ENCODE results near the gene SH3GL3. TPM values are rescaled to one million over a fixed set of nuclear protein-coding genes. Genes with fewer than 3 reads are reported as not detected.

SH3GL3 gene
- total RNA-seq, 4 donors from 2014 or later = 0.84 to 1.1 (median 0.97) TPM; not detected in 1

DNA sequence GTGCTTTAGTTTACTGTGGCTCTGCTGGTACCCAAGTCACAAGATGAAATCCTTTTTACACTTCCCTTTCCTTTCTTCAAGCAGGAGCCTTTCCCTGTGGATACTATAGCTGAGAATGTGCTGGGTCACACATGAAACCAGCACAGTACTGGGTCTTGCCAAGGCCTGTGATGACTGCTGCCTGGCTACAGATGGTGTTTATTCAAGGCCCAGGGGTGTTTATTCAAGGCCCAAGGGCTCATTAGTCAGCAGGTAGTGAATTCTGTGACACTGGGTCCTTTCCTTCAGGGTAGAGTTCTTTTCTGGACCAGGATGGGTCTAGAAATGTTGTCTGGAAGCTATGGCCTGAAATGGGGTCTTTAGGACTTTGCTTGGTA is 99.4 kb downstream of the SH3GL3 start:
- TF ChIP-seq, protein P1, sequence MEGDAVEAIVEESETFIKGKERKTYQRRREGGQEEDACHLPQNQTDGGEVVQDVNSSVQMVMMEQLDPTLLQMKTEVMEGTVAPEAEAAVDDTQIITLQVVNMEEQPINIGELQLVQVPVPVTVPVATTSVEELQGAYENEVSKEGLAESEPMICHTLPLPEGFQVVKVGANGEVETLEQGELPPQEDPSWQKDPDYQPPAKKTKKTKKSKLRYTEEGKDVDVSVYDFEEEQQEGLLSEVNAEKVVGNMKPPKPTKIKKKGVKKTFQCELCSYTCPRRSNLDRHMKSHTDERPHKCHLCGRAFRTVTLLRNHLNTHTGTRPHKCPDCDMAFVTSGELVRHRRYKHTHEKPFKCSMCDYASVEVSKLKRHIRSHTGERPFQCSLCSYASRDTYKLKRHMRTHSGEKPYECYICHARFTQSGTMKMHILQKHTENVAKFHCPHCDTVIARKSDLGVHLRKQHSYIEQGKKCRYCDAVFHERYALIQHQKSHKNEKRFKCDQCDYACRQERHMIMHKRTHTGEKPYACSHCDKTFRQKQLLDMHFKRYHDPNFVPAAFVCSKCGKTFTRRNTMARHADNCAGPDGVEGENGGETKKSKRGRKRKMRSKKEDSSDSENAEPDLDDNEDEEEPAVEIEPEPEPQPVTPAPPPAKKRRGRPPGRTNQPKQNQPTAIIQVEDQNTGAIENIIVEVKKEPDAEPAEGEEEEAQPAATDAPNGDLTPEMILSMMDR (IDR thresholded peaks at IDR 0.05) = no peak
- DNase-seq (ENCODE audit: low spot score in 2 of 2) = no peak
- intact Hi-C loops (cut with DNase I; ENCODE audit: low total_unique reads) = loop anchor here (10.0 kb wide), 1 partner anchor 72 kb away; no protein-coding TSS in a partner anchor
- H3K4me3 ChIP-seq (ENCODE audit: low read depth, poor library complexity, severe bottlenecking) = no peak overlapping the region

DNA sequence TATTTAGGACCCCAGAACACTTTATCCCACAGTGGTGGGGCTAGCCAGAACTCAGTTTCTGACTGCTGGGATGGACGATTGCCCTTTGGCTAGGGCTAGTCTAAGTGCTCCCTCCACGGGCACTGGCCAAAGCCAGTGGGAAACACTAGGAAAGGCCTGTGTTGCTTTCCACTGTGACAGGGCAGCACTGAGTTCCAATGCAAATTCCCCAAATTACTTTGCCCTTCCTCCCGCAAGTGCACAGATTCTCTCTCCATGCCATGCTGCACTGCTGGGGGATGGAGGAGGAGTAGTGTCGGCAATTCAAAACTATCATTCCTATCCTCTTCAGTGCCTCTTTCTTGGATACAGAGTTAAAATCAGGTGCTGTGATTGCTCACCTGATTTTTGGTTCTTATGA is 100.0 kb downstream of the SH3GL3 start:
- intact Hi-C loops (cut with DNase I; ENCODE audit: low total_unique reads) = loop anchor here (10.0 kb wide), 1 partner anchor 72 kb away; no protein-coding TSS in a partner anchor
- WGBS, 2 donors = 81 to 91% methylated on average over 4 of the region's 4 CpGs
- no peak for DNase-seq (ENCODE audit: low spot score in 2 of 2)
- H3K4me3 ChIP-seq (ENCODE audit: low read depth, poor library complexity, severe bottlenecking) = no peak overlapping the region
- TF ChIP-seq, protein P1 (IDR thresholded peaks at IDR 0.05) = no peak
- TF ChIP-seq POLR2A (IDR thresholded peaks at IDR 0.05) = no peak

DNA sequence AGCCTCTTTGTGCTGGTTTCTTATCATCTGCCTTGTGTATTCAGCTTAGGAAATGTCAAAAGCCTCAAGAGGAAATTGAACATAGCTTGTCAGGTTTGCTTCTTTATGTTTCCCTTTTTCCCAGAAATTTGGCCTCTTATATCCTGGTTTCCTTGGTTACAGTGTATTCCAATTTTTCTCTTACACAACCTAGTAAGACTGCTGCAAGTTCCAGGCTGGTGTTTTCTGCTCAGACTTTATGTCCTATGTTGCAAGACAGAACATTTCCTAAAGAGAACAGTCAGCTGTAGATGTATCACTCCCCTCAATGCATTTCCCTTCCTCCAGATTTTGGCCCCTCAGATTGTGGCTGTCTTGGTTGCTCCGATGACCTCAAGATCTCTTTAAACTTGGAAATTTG is 102.5 kb downstream of the SH3GL3 start:
- H3K4me3 ChIP-seq (ENCODE audit: low read depth, poor library complexity, severe bottlenecking) = no peak overlapping the region
- no peak for DNase-seq (ENCODE audit: low spot score in 2 of 2)
- WGBS, 2 donors = 78 to 91% methylated on average over 1 of the region's 1 CpG
- TF ChIP-seq, protein P1 (IDR thresholded peaks at IDR 0.05) = no peak
- no peak for TF ChIP-seq POLR2A (IDR thresholded peaks at IDR 0.05)
- intact Hi-C loops (cut with DNase I; ENCODE audit: low total_unique reads) = loop anchor here (10.0 kb wide), 2 partner anchors 75 to 585 kb away; no protein-coding TSS in a partner anchor

DNA sequence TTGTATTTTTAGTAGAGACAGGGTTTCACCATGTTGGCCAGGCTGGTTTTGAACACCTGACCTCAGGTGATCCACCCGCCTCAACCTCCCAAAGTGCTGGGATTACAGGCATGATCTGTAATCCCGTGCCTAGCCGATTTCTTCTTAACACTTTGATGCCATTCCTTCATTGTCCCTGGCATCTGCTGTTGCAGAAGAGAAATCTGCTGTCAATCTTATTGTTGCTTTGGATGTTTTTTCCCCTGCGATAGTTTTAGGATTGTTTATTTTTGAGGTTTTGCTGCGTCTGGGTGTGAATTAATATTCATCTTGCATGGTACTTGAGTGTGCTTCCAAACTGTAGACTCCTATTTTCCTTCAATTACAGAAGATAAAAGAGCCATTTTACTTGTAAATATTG is 107.4 kb downstream of the SH3GL3 start:
- intact Hi-C loops (cut with DNase I; ENCODE audit: low total_unique reads) = loop anchor here (10.0 kb wide), 1 partner anchor 580 kb away; no protein-coding TSS in a partner anchor
- 94 to 97% methylated on average over 5 of the region's 5 CpGs for WGBS, 2 donors
- DNase-seq (ENCODE audit: low spot score in 2 of 2) = no peak
- TF ChIP-seq POLR2A (IDR thresholded peaks at IDR 0.05) = no peak
- TF ChIP-seq, protein P1 (IDR thresholded peaks at IDR 0.05) = no peak
- H3K4me3 ChIP-seq (ENCODE audit: low read depth, poor library complexity, severe bottlenecking) = no peak overlapping the region

DNA sequence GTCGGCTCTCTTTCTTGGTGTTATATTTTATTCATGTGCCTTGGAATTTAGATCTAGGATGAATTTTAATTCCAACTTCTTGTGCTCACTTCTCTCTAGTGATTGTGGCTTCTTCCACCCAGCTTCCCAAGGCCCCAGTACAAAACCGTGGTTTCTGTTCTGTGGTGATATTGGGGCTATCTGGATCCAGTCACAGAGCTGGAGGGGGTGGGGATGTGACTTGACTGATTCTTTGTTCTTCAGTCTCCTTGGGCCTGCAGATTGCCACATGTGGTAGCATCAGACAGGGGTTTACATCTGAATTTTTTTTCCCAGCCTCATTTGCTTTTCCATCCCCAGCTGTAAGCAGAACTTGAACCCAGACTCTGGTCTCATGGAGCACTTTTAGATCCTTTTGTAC is 108.2 kb downstream of the SH3GL3 start:
- H3K4me3 ChIP-seq (ENCODE audit: low read depth, poor library complexity, severe bottlenecking) = no peak overlapping the region
- DNase-seq (ENCODE audit: low spot score in 2 of 2) = no peak
- intact Hi-C loops (cut with DNase I; ENCODE audit: low total_unique reads) = loop anchor here (10.0 kb wide), 1 partner anchor 579 kb away; no protein-coding TSS in a partner anchor
- TF ChIP-seq, protein P1 (IDR thresholded peaks at IDR 0.05) = no peak
- TF ChIP-seq POLR2A (IDR thresholded peaks at IDR 0.05) = no peak
- 91 to 97% methylated on average over 2 of the region's 2 CpGs for WGBS, 2 donors

DNA sequence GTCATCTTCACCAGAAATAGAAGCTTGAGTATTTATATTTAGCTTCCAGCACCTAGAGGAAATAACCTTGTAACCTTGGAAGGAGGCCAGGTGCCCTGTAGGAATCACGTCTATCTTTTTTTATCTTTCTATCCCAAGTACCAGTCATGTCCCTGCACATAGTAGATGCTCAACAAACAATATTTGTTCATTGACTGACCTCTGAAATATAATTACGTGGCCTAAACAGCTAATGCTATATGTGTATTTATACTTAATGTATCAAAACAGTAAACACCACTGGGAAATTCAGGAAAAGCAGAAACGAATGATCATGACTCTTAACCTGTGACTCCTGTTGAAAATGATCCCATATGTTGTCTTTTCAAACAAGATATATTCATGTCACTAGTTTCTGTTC is 108.9 kb downstream of the SH3GL3 start:
- WGBS, 2 donors = 19 to 47% methylated on average over 3 of the region's 3 CpGs
- intact Hi-C loops (cut with DNase I; ENCODE audit: low total_unique reads) = loop anchor here (10.0 kb wide), 1 partner anchor 579 kb away; no protein-coding TSS in a partner anchor

More for the DNA sequence above, 108.9 kb downstream of the SH3GL3 start:
- DNase-seq (ENCODE audit: low spot score in 2 of 2) = no peak
- TF ChIP-seq, protein P1 (IDR thresholded peaks at IDR 0.05) = no peak
- no peak for TF ChIP-seq POLR2A (IDR thresholded peaks at IDR 0.05)
- H3K4me3 ChIP-seq (ENCODE audit: low read depth, poor library complexity, severe bottlenecking) = no peak overlapping the region

All from lower leg skin (tissue), 4 donors.